ENCODE measurements around the gene RBM15B.

The RBM15B gene

DNA sequence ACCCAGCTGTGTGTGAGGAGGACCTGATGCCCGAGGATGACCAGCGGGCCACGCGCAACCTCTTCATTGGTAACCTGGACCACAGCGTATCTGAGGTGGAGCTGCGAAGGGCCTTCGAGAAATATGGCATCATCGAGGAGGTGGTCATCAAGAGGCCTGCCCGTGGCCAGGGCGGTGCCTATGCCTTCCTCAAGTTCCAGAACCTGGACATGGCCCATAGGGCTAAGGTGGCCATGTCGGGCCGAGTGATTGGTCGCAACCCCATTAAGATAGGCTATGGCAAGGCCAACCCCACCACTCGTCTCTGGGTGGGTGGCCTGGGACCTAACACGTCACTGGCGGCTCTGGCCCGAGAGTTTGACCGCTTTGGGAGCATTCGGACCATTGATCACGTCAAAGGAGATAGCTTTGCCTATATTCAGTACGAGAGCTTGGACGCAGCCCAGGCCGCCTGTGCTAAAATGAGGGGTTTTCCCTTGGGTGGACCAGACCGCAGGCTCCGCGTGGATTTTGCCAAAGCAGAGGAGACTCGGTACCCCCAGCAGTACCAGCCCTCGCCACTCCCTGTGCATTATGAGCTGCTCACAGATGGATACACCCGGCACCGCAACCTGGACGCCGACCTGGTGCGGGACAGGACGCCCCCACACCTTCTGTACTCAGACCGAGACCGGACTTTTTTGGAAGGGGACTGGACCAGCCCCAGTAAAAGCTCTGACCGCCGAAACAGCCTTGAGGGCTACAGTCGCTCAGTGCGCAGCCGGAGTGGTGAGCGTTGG is 1.5 kb downstream of the RBM15B start:
- DNase-seq = no peak

- DNase-seq = no peak
Observed at GRCh38 chr3:51393134-51393495, 2.0 kb downstream of the RBM15B start.

GRCh38 chr3:51393564-51393963 is 2.5 kb downstream of the RBM15B start:
- no peak for DNase-seq

DNA sequence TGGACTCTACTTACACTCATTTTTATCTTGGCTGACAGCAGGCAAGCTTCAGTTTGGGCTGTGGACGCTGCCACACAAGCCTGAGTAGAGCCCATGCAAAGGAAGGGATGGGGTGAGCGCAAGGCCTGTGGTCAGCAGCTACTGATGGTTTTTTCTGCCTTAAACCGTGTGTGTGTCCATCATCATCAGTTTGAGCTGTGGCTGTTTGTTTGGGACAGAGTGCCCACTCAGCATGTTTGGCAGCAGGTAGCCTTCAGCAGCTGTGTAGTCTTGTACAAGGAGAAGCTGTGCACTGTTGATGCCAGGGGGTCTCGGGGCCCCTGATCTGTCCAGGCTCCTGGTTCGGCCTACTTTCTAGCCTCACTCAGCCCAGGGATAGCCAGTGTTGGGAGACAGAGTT is 3.5 kb downstream of the RBM15B start:
- no peak for DNase-seq

DNA sequence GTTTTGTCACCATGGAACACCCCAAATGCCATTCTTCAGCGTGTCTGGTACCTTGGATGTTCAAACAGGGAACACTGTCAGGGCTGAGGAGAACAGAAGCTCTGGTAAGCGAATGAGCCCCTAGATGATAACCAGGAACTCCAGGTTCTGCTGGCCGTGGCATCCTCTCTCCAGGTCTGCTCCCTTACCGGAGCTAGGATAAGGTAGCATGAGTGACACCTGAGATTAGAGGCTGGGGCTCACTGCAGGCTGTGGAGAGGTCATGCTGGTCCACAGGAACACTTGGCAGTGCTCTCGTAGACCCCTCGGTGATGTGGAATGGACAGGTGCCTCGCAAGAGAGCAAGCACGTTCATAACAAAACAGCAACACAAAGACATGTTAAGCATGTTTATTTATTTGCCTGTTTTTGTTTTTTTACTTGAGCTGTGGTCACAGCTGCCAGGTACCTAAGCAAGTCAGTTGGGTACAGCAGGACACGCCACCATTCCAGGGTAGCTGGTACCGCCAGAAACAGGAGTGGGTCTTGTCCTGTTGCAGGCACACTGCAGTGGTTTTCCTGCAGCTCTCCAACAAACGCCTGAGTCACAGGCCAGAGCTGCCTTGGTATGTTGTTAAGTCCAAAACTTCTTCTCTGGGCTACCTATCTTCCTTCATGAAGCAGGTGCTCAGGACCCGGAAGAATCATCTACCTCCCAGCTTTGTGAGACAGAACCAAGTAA is 4.6 kb downstream of the RBM15B start:
- no peak for DNase-seq

GRCh38 chr3:51396401-51396800 is 5.3 kb downstream of the RBM15B start:
- DNase-seq = no peak

- no peak for DNase-seq
Observed at GRCh38 chr3:51397392-51397791, 6.3 kb downstream of the RBM15B start.

DNA sequence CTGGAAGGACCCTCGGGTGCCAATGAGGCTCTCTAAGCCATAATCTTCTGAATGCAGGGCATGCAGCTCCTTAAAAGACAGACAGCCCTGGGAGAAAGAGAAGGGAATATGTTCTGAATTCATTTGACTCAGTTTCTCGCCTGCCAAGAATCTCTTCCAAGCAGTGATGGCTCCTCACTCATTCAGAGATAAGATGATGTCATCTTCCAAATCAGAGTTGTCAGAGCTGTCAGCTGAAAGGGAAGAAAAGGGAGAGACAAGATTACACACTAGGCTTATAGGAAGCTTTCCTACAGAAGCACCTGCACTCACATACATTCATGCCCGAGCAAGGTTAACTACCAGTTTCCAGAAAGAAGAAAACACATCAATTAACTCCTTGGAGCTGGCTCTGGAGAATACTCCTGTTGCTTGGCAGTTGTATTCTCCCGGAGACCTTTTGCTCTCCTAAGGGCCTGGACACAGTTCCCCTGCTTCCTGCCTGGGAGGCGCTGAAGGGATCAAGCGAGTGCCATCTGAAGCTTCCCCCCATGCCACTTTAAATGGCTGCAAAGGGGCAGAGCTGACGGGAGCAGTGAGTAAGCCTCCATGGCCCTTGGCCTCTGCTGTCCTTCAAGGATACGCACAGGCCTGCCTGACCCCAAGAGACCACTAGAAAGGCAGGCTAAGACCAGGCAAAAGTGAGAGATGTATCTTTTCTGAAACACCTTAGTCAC is 7.7 kb downstream of the RBM15B start:
- DNase-seq = no peak

- no peak for DNase-seq
Observed at GRCh38 chr3:51400166-51400565, 9.1 kb downstream of the RBM15B start.

GRCh38 chr3:51401735-51402134 is 10.7 kb downstream of the RBM15B start:
- DNase-seq = peak; percentile 66

DNA sequence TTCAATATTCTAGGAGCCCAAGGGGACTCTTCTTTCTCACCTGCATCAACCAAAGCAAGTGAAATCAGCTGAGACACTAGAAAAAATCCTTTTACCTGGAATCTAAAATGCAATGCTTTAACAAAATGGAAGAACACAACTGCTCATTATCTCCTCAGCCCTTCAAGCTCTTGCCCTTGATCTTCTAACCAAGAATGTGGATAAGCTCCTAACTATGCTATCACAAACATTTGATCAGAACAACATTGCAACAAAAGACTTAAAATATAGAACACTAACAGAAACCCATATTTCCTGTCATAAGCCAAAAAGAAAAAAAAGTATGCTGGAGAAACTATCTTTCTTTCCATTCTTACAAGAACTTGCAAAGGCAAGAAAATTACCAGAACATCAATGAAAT is 12.6 kb downstream of the RBM15B start:
- DNase-seq = no peak

DNA sequence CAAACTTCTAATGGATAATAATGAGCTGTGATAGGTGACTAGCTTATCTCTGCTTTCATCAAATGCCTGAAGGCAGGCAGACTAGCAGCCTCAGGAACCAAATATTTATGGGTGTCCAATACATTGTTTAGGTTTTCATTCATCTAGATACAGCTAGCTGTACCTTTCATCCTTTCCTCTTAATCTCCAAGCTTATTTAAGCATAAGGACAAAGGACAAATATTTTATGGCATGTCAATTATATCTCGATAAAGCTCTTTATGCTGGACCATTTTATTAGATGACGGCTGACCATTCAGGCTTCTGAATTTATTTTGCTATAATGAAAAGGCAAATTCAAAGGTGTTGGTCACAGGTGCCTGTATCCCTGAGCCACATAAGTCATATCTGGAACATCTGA is 16.9 kb downstream of the RBM15B start:
- DNase-seq = no peak

DNA sequence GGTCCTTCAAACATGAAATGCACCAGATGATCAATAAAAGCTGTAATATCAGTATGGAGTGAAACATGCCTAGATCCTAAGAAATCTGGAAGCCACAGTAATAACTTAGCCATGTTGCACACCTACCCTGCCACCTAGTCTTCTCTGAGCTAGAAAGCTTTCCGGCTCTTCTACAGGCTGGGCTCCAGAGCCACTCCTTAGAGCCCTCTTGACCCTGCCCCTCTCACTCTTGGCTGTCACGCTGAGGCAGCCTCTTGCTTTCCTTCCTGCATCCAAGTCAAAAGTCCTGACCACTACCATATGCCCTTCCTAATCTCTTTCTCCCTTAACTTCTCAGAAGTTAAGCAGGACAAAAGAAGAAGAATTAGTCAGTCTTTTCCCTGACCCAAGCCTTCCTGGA is 17.7 kb downstream of the RBM15B start:
- DNase-seq = no peak

GRCh38 chr3:51422211-51422610 is 31.1 kb downstream of the RBM15B start:
- no peak for DNase-seq

GRCh38 chr3:51426921-51427320 is 35.8 kb downstream of the RBM15B start:
- no peak for DNase-seq

- DNase-seq = no peak
Observed at GRCh38 chr3:51429138-51429537, 38.1 kb downstream of the RBM15B start.

GRCh38 chr3:51434110-51434509 is 43.0 kb downstream of the RBM15B start:
- no peak for DNase-seq

DNA sequence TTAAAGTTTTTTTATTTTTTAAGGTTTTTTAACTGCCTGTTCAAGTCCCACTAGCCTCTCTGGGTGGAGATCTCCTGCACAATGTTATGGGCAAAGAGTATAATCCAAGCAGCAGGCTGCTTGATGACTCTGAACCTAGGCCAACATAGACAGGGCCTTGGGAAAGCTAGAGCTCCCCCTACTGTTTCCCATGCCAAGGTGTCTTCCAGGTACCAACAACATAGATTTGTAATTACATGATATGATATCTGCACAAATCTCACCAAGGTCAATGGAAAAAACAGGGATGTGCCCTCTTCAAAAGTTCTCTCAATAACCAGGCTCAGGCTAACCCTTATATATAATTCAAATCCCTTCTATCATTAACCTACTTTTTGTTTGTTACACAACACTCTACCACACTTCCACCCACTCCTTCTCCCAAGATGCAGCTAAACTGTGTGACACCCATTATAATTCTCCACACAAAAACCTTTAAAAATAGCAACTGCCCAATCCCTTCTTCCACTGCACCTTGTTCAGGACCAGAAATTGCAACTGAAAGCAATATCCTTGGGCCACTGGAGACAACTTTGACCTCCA is 43.8 kb downstream of the RBM15B start:
- peak; percentile 73 for DNase-seq

- DNase-seq = no peak
Observed at GRCh38 chr3:51436998-51437639, 46.0 kb downstream of the RBM15B start.

DNA sequence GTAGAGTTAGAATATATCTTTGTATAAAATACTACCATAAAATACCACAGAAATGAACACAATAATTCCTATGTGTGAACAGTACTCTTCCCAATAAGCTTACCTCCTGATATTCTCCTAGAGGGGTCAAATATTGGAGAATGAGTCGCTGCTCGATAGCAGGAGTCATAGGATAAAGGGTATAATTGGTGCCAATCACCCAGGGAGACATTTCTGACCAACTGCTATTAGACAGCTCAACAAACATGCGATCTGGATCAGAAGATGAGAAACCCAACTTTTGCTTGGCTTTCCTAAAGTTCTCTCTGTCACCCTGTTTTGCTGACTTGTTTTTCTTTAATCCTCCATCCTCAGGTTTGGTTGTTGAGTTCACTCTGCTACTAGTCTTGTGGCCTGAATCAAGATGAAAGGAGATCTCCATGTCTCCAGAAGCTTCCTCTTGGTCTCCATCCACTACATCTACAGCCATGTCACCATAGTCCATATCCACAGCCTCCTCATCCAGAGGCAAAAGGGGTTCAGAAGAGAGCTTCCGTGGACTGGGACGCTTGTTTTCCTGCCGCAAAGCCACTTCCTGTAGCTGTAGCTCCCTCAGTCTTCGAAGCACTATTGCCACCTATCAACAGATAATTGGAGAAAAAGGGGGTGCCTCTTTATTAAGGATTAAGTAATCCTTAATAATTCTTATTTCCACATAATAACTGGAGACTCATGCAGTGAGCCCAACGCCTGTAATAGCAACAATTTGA is 50.4 kb downstream of the RBM15B start:
- DNase-seq = no peak

GRCh38 chr3:51445544-51446280 is 54.6 kb downstream of the RBM15B start:
- DNase-seq = no peak

Measured in hematopoietic multipotent progenitor cell treated with erythropoietin and hydrocortisone succinate and interleukin-3 and kit ligand, for 4 days (in vitro differentiated cells).